Testis (tissue), 3 donors: ENCODE results near the gene PIGU. TPM values are rescaled to one million over a fixed set of nuclear protein-coding genes. Genes with fewer than 3 reads are reported as not detected.

Source experiments
- DNase-seq: peaks from one replicate; pipeline ENCODE4 v3.0.0-alpha.2; 2019
- H3K27ac ChIP-seq, 2 donors: fragments of 200-600 bp; sonication (generic); one replicate each; pipeline ENCODE4 v1.5.1; 2019
- H3K27me3 ChIP-seq: fragments of 200-600 bp; sonication (generic); one replicate; pipeline ENCODE4 v1.5.1; 2019
- H3K36me3 ChIP-seq: fragments of 200-600 bp; sonication (generic); one replicate; pipeline ENCODE4 v1.5.1; 2017; ENCODE audit warnings: low read depth; ENCODE audit errors: missing control alignments
- H3K4me1 ChIP-seq: fragments of 200-600 bp; sonication (generic); one replicate; pipeline ENCODE4 v1.5.1; 2019
- H3K4me3 ChIP-seq, 2 donors: fragments of 200-600 bp; sonication (generic); one replicate each; pipeline ENCODE4 v1.5.1; 2017 to 2019
- H3K9me3 ChIP-seq: fragments of 200-600 bp; sonication (generic); one replicate; pipeline ENCODE4 v1.5.1; 2017
- POLR2A ChIP-seq: fragments of 450-650 bp; IDR thresholded peaks from one replicate; pipeline ENCODE4 v1.6.1; 2017; ENCODE audit warnings: antibody characterized with exemption, mild to moderate bottlenecking, moderate library complexity
- WGBS, 2 donors: methylation state at CpG; one replicate each; pipeline ENCODE4 v1.1.5; 2018; 5-methylcytosine and 5-hydroxymethylcytosine counted together
- intact Hi-C: fragments of 100-400 bp; cut with DNase I; formaldehyde crosslinking; loops from one replicate; pipeline ENCODE4 v1.15.1; 2023; ENCODE audit warnings: low total_unique reads
- polyA plus RNA-seq: library from polyadenylated mRNA; stranded (reverse); fragments of 350-450 nt; fragmentation: Illumina TruSeq; extraction: RNeasy Lipid Tissue Mini Kit (QIAGEN cat#74804); gene quantifications from one replicate; pipeline ENCODE4 v1.2.3, GENCODE V29; 2014; ENCODE audit warnings: low read depth, low replicate concordance; ENCODE audit not compliant: insufficient read depth
- total RNA-seq, 2 donors: library from RNA; depleted of rRNA; stranded (reverse); fragments of >200 nt; gene quantifications; one replicate each; pipeline ENCODE4 v1.2.3, GENCODE V29; 2016
- TF ChIP-seq, protein P1 (sequence below), 3 experiments: fragments of 450-650 bp in 2 of 3; fragments of 200-600 bp in 1 of 3; sonication (generic) in 1 of 3; IDR thresholded peaks; one replicate each; pipeline ENCODE4 v1.5.1; 2016 to 2019; ENCODE audit warnings: antibody characterized with exemption in 3 of 3, mild to moderate bottlenecking in 2 of 3, moderate library complexity in 1 of 3

PIGU gene
- total and polyA plus RNA-seq, 3 donors from 2014 or later = 35.0 to 48.9 (median 35.7) TPM

DNA sequence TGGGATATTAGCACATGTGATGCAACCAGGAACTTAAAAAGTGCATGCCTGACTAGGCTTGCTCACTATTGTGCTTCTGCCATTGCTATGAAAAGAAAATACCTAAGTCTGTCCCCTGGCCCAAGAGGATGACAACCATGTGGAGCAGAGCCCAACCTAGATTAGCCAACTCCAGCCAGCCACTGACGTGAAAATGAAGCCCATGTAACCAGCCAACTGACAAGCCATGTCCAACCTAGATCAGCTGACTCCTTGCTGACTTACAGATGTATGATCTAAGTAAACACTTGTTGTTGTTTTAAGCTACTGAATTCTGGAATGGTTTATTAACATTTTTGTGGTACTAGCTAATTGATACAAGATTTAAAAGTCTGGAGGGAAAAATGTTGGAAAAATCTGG is 47.5 kb downstream of the PIGU start:
- 54 to 64% methylated on average over 1 of the region's 1 CpG for WGBS, 2 donors
- intact Hi-C loops = no loop called here
- H3K27ac ChIP-seq = no peak overlapping the region

DNA sequence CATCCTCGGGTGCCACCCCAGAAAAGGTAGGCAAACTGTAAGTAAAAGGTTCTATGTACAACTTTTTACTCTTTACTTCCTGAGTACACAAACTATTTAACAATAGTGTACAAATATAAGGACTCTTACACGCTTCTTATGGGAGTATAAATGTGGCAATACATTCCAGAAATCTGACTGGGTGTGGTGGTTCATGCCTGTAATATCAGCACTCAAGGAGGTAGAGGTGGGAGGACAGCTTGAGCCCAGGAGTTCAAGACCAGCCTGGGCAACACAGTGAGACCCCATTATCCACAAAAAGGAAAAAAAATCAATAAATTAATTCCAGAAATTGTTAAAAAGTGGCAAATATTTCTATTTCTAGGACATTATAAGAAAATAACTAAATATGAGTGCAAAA is 48.9 kb downstream of the PIGU start:
- WGBS, 2 donors = 85 to 90% methylated on average over 2 of the region's 2 CpGs
- no peak for DNase-seq
- H3K27ac ChIP-seq = no peak overlapping the region
- no peaks in the 10 kb centered on the region for H3K27me3 ChIP-seq
- H3K4me1 ChIP-seq = no peaks in the 10 kb centered on the region
- no peaks in the 10 kb centered on the region for H3K9me3 ChIP-seq
- TF ChIP-seq POLR2A = no peak
- TF ChIP-seq, protein P1, sequence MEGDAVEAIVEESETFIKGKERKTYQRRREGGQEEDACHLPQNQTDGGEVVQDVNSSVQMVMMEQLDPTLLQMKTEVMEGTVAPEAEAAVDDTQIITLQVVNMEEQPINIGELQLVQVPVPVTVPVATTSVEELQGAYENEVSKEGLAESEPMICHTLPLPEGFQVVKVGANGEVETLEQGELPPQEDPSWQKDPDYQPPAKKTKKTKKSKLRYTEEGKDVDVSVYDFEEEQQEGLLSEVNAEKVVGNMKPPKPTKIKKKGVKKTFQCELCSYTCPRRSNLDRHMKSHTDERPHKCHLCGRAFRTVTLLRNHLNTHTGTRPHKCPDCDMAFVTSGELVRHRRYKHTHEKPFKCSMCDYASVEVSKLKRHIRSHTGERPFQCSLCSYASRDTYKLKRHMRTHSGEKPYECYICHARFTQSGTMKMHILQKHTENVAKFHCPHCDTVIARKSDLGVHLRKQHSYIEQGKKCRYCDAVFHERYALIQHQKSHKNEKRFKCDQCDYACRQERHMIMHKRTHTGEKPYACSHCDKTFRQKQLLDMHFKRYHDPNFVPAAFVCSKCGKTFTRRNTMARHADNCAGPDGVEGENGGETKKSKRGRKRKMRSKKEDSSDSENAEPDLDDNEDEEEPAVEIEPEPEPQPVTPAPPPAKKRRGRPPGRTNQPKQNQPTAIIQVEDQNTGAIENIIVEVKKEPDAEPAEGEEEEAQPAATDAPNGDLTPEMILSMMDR (IDR thresholded peaks at IDR 0.05) = no peak
- no peaks in the 10 kb centered on the region for H3K36me3 ChIP-seq
- intact Hi-C loops = no loop called here
- H3K4me3 ChIP-seq = no peak overlapping the region

More for the DNA sequence above, 47.5 kb downstream of the PIGU start:
- H3K4me1 ChIP-seq = no peaks in the 10 kb centered on the region
- H3K36me3 ChIP-seq = no peaks in the 10 kb centered on the region
- no peak for TF ChIP-seq POLR2A
- TF ChIP-seq, protein P1 (IDR thresholded peaks at IDR 0.05) = no peak
- H3K4me3 ChIP-seq = no peak overlapping the region
- DNase-seq = no peak
- no peaks in the 10 kb centered on the region for H3K9me3 ChIP-seq
- H3K27me3 ChIP-seq = no peaks in the 10 kb centered on the region

DNA sequence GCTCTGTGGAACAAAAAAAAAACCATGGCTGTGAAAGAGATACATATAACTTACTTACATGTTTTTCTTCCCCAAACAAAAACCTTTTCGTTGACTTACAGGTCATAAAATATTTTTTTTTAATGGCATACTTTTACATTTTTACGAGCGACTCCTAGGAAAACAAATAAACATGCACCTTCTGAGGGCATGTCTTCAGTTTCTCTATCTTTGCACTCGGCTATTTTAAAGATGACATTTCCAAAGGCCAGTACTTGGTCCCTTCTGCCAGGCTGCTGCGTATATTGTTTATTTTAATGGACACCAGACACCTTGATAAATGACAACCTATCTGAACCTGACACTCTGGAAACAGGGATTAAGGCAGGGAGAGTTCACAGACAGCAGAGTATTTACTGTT is 49.4 kb downstream of the PIGU start:
- WGBS, 2 donors = 81% methylated on average over 5 of the region's 5 CpGs
- Histone ChIP-seq H3K4me1 (no peaks in the 10 kb centered on the region), H3K27me3 (no peaks in the 10 kb centered on the region), H3K36me3 (no peaks in the 10 kb centered on the region), H3K27ac (no peak overlapping the region), H3K4me3 (no peak overlapping the region), H3K9me3 (no peaks in the 10 kb centered on the region)
- no peak for DNase-seq
- intact Hi-C loops = no loop called here
- TF ChIP-seq, protein P1 (IDR thresholded peaks at IDR 0.05) = no peak
- TF ChIP-seq POLR2A = no peak

DNA sequence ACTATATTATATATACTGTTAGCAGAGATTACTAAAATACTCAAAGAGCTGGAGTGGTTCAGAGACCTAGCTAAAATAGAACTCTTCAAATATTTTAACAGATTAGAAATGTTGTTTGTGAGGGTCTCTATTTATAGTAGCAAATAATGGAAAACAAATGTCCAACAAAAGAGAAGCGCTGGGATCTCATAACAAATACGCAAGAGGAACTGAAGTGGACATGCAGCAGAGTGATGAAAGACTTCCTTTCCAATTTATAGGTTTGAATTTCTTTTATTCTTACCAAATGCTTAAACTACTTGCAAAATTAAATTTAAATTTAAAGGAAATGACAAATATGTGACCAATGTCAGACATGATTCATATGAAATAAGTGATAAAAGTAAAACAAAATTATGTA is 49.9 kb downstream of the PIGU start:
- Histone ChIP-seq H3K27ac (no peak overlapping the region), H3K9me3 (no peaks in the 10 kb centered on the region), H3K27me3 (no peaks in the 10 kb centered on the region), H3K36me3 (no peaks in the 10 kb centered on the region), H3K4me1 (no peaks in the 10 kb centered on the region), H3K4me3 (no peak overlapping the region)
- intact Hi-C loops = no loop called here
- no peak for DNase-seq
- 74 to 77% methylated on average over 2 of the region's 2 CpGs for whole genome bisulfite sequencing, 2 donors
- TF ChIP-seq, protein P1 (IDR thresholded peaks at IDR 0.05) = no peak
- no peak for TF ChIP-seq POLR2A

DNA sequence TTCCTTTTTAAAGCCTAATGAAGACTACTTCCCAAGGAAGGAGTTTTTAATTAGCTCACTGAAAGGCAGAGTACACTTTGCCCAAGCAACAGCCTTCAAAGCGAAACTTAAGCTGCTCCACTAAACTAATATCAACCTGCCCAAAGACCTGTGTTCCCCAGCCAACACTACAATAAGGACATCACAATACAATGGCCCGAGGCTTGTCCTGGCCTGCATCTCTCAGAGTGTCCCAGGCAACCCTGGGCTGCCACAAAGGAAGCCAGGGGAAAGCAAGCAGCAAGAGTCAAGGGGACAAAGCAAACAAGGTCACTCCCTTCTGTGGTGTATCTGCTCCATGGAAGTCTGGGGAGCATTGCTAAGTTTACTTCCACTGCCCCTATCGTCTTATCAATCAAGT is 52.3 kb downstream of the PIGU start:
- Histone ChIP-seq H3K4me1 (no peaks in the 10 kb centered on the region), H3K27me3 (no peaks in the 10 kb centered on the region), H3K27ac (no peak overlapping the region), H3K4me3 (no peak overlapping the region), H3K36me3 (no peaks in the 10 kb centered on the region), H3K9me3 (no peaks in the 10 kb centered on the region)
- no peak for DNase-seq
- TF ChIP-seq, protein P1 (IDR thresholded peaks at IDR 0.05) = no peak
- WGBS, 2 donors = 93 to 94% methylated on average over 3 of the region's 3 CpGs
- intact Hi-C loops = no loop called here
